HepG2 (cell line): ENCODE results near the gene MTG1. TPM values are rescaled to one million over a fixed set of nuclear protein-coding genes. Genes with fewer than 3 reads are reported as not detected.

ENCODE experiments used
- BRF2 ChIP-seq: sonication (generic); formaldehyde crosslinking; IDR thresholded peaks from 2 replicates; pipeline ENCODE4 v1.8.1; 2022; ENCODE audit warnings: mild to moderate bottlenecking, missing genetic modification reagents
- DNMT3B ChIP-seq: conservative IDR thresholded peaks from 2 replicates; pipeline ENCODE4 v1.6.1; 2016; ENCODE audit warnings: missing biosample characterization, control low read depth
- GPN1 ChIP-seq: sonication (generic); formaldehyde crosslinking; IDR thresholded peaks from 2 replicates; pipeline ENCODE4 v1.5.1; 2020; ENCODE audit warnings: missing genetic modification reagents, borderline replicate concordance
- GTF3A ChIP-seq: sonication (generic); formaldehyde crosslinking; conservative IDR thresholded peaks from 2 replicates; pipeline ENCODE4 v1.4.0; 2020; ENCODE audit warnings: mild to moderate bottlenecking, missing genetic modification reagents
- HDAC1 ChIP-seq: sonication (generic); formaldehyde crosslinking; IDR thresholded peaks from 2 replicates; pipeline ENCODE4 v1.5.1; 2020; ENCODE audit warnings: mild to moderate bottlenecking, missing genetic modification reagents
- HES4 ChIP-seq: sonication (generic); formaldehyde crosslinking; IDR thresholded peaks from 2 replicates; pipeline ENCODE4 v1.9.0; 2021; ENCODE audit warnings: mild to moderate bottlenecking, missing genetic modification reagents, borderline replicate concordance
- JUND ChIP-seq: sonication (generic); formaldehyde crosslinking; IDR thresholded peaks from 2 replicates; pipeline ENCODE4 v1.8.0; 2022; ENCODE audit warnings: mild to moderate bottlenecking, missing genetic modification reagents
- MTA1 ChIP-seq: sonication (generic); formaldehyde crosslinking; IDR thresholded peaks from 2 replicates; pipeline ENCODE4 v1.4.0; 2020; ENCODE audit warnings: missing genetic modification reagents, mild to moderate bottlenecking, borderline replicate concordance
- MYC ChIP-seq: sonication (generic); formaldehyde crosslinking; IDR thresholded peaks from 2 replicates; pipeline ENCODE4 v1.9.0; 2021; ENCODE audit warnings: missing genetic modification reagents, borderline replicate concordance
- NFKB2 ChIP-seq: sonication (generic); formaldehyde crosslinking; IDR thresholded peaks from 2 replicates; pipeline ENCODE4 v1.4.0; 2020; ENCODE audit warnings: missing genetic modification reagents, borderline replicate concordance
- NR2F1 ChIP-seq, 2 experiments: fragments of 450-650 bp in 1 of 2; formaldehyde crosslinking in 1 of 2; IDR thresholded peaks; 2 replicates each; pipeline versions ENCODE4 v1.5.0 to v1.6.1; 2016 to 2020; ENCODE audit warnings: mild to moderate bottlenecking in 1 of 2, missing compliant biosample characterization in 1 of 2, missing genetic modification reagents in 1 of 2, moderate library complexity in 1 of 2
- SMAD9 ChIP-seq: sonication (generic); formaldehyde crosslinking; IDR thresholded peaks from 2 replicates; pipeline ENCODE4 v1.5.1; 2020; ENCODE audit warnings: mild to moderate bottlenecking, missing genetic modification reagents
- SOX13 ChIP-seq, 3 experiments: fragments of 450-650 bp in 1 of 3; sonication (generic) in 1 of 3; formaldehyde crosslinking in 1 of 3; IDR thresholded peaks in 2 of 3; conservative IDR thresholded peaks in 1 of 3; 2 replicates each; pipeline versions ENCODE4 v1.5.0 to v1.6.1; 2016 to 2020; ENCODE audit warnings: antibody characterized with exemption in 1 of 3, mild to moderate bottlenecking in 1 of 3, missing compliant biosample characterization in 1 of 3, missing genetic modification reagents in 1 of 3, moderate library complexity in 1 of 3
- SOX5 ChIP-seq: IDR thresholded peaks from 2 replicates; pipeline ENCODE4 v1.6.1; 2016; ENCODE audit warnings: borderline replicate concordance
- SP4 ChIP-seq: sonication (generic); formaldehyde crosslinking; IDR thresholded peaks from 2 replicates; pipeline ENCODE4 v1.8.1; 2023; ENCODE audit warnings: mild to moderate bottlenecking, missing genetic modification reagents
- TAF1 ChIP-seq: sonication (generic); formaldehyde crosslinking; IDR thresholded peaks from 2 replicates; pipeline ENCODE4 v1.4.0; 2020; ENCODE audit warnings: missing genetic modification reagents
- THYN1 ChIP-seq: sonication (generic); formaldehyde crosslinking; IDR thresholded peaks from 2 replicates; pipeline ENCODE4 v1.8.1; 2023; ENCODE audit warnings: low read depth, mild to moderate bottlenecking, moderate library complexity, missing genetic modification reagents, borderline replicate concordance
- TSC22D2 ChIP-seq: sonication (generic); formaldehyde crosslinking; IDR thresholded peaks from 2 replicates; pipeline ENCODE4 v1.5.1; 2020; ENCODE audit warnings: missing genetic modification reagents, mild to moderate bottlenecking, borderline replicate concordance
- YEATS2 ChIP-seq: sonication (generic); formaldehyde crosslinking; IDR thresholded peaks from 2 replicates; pipeline ENCODE4 v1.4.0; 2020; ENCODE audit warnings: missing genetic modification reagents, borderline replicate concordance
- ZBTB39 ChIP-seq: sonication (generic); formaldehyde crosslinking; IDR thresholded peaks from 2 replicates; pipeline ENCODE4 v1.5.0; 2020; ENCODE audit warnings: missing genetic modification reagents
- ZFP62 ChIP-seq: sonication (generic); formaldehyde crosslinking; IDR thresholded peaks from 2 replicates; pipeline ENCODE4 v1.4.0; 2020; ENCODE audit warnings: missing genetic modification reagents
- ZNF3 ChIP-seq: IDR thresholded peaks from 2 replicates; pipeline ENCODE4 v1.7.0; 2017; ENCODE audit warnings: inconsistent platforms
- ZNF644 ChIP-seq: IDR thresholded peaks from 2 replicates; pipeline ENCODE4 v1.6.1; 2016; ENCODE audit warnings: low read depth
- ZNF670 ChIP-seq: sonication (generic); formaldehyde crosslinking; IDR thresholded peaks from 2 replicates; pipeline ENCODE4 v1.8.0; 2022; ENCODE audit warnings: mild to moderate bottlenecking, missing genetic modification reagents, borderline replicate concordance
- ZNF792 ChIP-seq: IDR thresholded peaks from 2 replicates; pipeline ENCODE4 v1.6.1; 2016
- polyA plus RNA-seq, 8 experiments: library from polyadenylated mRNA; depleted of rRNA in 3 of 8; stranded (reverse) in 7 of 8; unstranded in 1 of 8; fragments of >200 nt; fragmentation: Illumina TruSeq in 4 of 8; extraction: Trizol in 4 of 8; gene quantifications; 2 replicates each; pipeline versions ENCODE4 v1.2.1 to v1.2.3, GENCODE V29; 2011 to 2016; ENCODE audit warnings: low read depth in 4 of 8, missing spikeins in 1 of 8, mixed read lengths in 1 of 8; ENCODE audit not compliant: insufficient read depth in 1 of 8
- total RNA-seq, 5 experiments: library from RNA; depleted of rRNA; stranded (reverse); fragments of >200 nt; fragmentation: Illumina TruSeq; extraction: Trizol; gene quantifications; 2 replicates each; pipeline ENCODE4 v1.2.3, GENCODE V29; 2016; ENCODE audit warnings: low read depth in 1 of 5

Gene MTG1
- total and polyA plus RNA-seq, 2 of the 13 experiments (the other 11 are each of a cell fraction or from before 2014, with no cell fraction given): 42.0 to 103 TPM

- TF ChIP-seq NR2F1 (CRISPR knock-in tag; IDR thresholded peaks at IDR 0.05): no peak
- TF ChIP-seq TAF1 (CRISPR knock-in tag): peak; percentile 88
- no peak for TF ChIP-seq ZNF3
- no peak for TF ChIP-seq SOX5 (CRISPR knock-in tag)
- 0 out of 2 replicates have a peak, but pooled peaks have one; percentile 30 for TF ChIP-seq NFKB2 (CRISPR knock-in tag)
- TF ChIP-seq THYN1 (CRISPR knock-in tag): no peak
- TF ChIP-seq ZFP62: 0 out of 2 replicates have a peak, but pooled peaks have one; percentile 52
- no peak for TF ChIP-seq BRF2 (CRISPR knock-in tag)
- no peak for TF ChIP-seq JUND (CRISPR knock-in tag)
- TF ChIP-seq SMAD9 (CRISPR knock-in tag): no peak
- peak; percentile 64; the same call in 1 of the 2 replicates for TF ChIP-seq MYC (CRISPR knock-in tag)
- TF ChIP-seq HDAC1 (CRISPR knock-in tag): peak; percentile 42; the same call in 1 of the 2 replicates
- no peak for TF ChIP-seq DNMT3B (CRISPR knock-in tag)
- TF ChIP-seq TSC22D2: no peak
- no peak for TF ChIP-seq SOX13 (IDR thresholded peaks at IDR 0.05)
- peak in 1 of 2 experiments; percentile 14; a peak in 1 of 4 replicates for TF ChIP-seq SOX13 (CRISPR knock-in tag; conservative IDR thresholded peaks at IDR 0.05 in 1 of 2, IDR thresholded peaks at IDR 0.05 in 1 of 2)
- peak; percentile 67 for TF ChIP-seq YEATS2 (CRISPR knock-in tag)
- TF ChIP-seq MTA1 (CRISPR knock-in tag): no peak; the same call in 1 of the 2 replicates
- TF ChIP-seq HES4 (CRISPR knock-in tag): no peak
- TF ChIP-seq GTF3A: no peak
- TF ChIP-seq ZNF670 (CRISPR knock-in tag): no peak
- no peak for TF ChIP-seq ZNF792 (CRISPR knock-in tag)
- no peak for TF ChIP-seq ZBTB39 (CRISPR knock-in tag)
- TF ChIP-seq SP4 (CRISPR knock-in tag): peak; percentile 82
- TF ChIP-seq GPN1 (CRISPR knock-in tag): no peak
- TF ChIP-seq ZNF644 (CRISPR knock-in tag): no peak
Measured at GRCh38 chr10:133373174-133374090, 20.5 kb upstream of the MTG1 start, which contains the start of gene ECHS1 (continued).
